ENCODE results near the gene CFAP20DC. TPM values are rescaled to one million over a fixed set of nuclear protein-coding genes. Genes with fewer than 3 reads are reported as not detected.

The CFAP20DC gene
- total and polyA plus RNA-seq, 2 of the 8 experiments (the other 6 are each of a cell fraction or from before 2014, with no cell fraction given) = 2.2 to 2.8 TPM

GRCh38 chr3:58837141-58837843, 212.5 kb downstream of the CFAP20DC start:
- no peak overlapping the region for H2AK5ac ChIP-seq (ENCODE audit: low read depth, low read length)
- WGBS, 2 experiments (ENCODE audit: extremely low coverage in 1 of 2, insufficient coverage in 1 of 2, insufficient read length in 1 of 2, insufficient replicate concordance in 2 of 2, low coverage in 1 of 2, low lambda C conversion rate in 2 of 2, missing lambda C conversion rate in 1 of 2) = 88% methylated on average over 3 of the region's 3 CpGs; no CpG with 5 or more reads in 1 of the 2 experiments
- no peak overlapping the region for H3K4ac ChIP-seq (replicated peaks; ENCODE audit: insufficient read length, low read depth, low read length)
- H3K23me2 ChIP-seq (ENCODE audit: low read depth, low read length) = no peaks in the 10 kb centered on the region
- H4K91ac ChIP-seq (replicated peaks; ENCODE audit: insufficient read length, low read length) = no peak overlapping the region
- DNase-seq (ENCODE audit: low read depth in 1 of 2, low spot score in 2 of 2) (no peak), FAIRE-seq (no peak)
- H2BK15ac ChIP-seq (ENCODE audit: low read length) = no peak overlapping the region
- TF ChIP-seq CBX5 (IDR thresholded peaks at IDR 0.05; ENCODE audit: low read depth, low read length) (no peak), SIRT6 (IDR thresholded peaks at IDR 0.05; ENCODE audit: low read length) (no peak), GTF2F1 (IDR thresholded peaks at IDR 0.05; ENCODE audit: borderline replicate concordance, low read depth, low read length) (no peak), TBP (IDR thresholded peaks at IDR 0.05; ENCODE audit: low read depth, low read length) (no peak), BCL11A (IDR thresholded peaks at IDR 0.05; ENCODE audit: low read depth in 2 of 2, low read length in 2 of 2) (no peak), SP1 (IDR thresholded peaks at IDR 0.05; ENCODE audit: low read depth, low read length) (no peak), BRCA1 (IDR thresholded peaks at IDR 0.05; ENCODE audit: low read depth, low read length) (no peak)
- TF ChIP-seq, protein P1, sequence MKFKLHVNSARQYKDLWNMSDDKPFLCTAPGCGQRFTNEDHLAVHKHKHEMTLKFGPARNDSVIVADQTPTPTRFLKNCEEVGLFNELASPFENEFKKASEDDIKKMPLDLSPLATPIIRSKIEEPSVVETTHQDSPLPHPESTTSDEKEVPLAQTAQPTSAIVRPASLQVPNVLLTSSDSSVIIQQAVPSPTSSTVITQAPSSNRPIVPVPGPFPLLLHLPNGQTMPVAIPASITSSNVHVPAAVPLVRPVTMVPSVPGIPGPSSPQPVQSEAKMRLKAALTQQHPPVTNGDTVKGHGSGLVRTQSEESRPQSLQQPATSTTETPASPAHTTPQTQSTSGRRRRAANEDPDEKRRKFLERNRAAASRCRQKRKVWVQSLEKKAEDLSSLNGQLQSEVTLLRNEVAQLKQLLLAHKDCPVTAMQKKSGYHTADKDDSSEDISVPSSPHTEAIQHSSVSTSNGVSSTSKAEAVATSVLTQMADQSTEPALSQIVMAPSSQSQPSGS (IDR thresholded peaks at IDR 0.05; ENCODE audit: low read length) = no peak
- H3K56ac ChIP-seq (replicated peaks; ENCODE audit: insufficient read length, low read depth, low read length) = no peak overlapping the region
- ChIA-PET CTCF (ENCODE audit: partially characterized antibody) (interaction anchor here (1.0 to 1.7 kb wide), 3 partner anchors 9 to 22 kb away, joined by 3 to 12 read pairs (median 4); no protein-coding TSS in a partner anchor), POLR2A (ENCODE audit: partially characterized antibody) (interaction anchor here (1.1 kb wide), 1 partner anchor 9 kb away, joined by 3 read pairs; no protein-coding TSS in a partner anchor)
- no peak overlapping the region for H3K18ac ChIP-seq (ENCODE audit: extremely low read depth, low read length)
- H4K5ac ChIP-seq (ENCODE audit: insufficient read length, low read depth, low read length) = no peak overlapping the region
- H2AFZ ChIP-seq (ENCODE audit: low read length) = no peak overlapping the region
- no peaks in the 10 kb centered on the region for H3K79me2 ChIP-seq (ENCODE audit: control insufficient read depth in 1 of 2, insufficient read depth in 2 of 2, low read length in 2 of 2)
- no peak overlapping the region for H3K4me3 ChIP-seq (ENCODE audit: extremely low read depth in 1 of 4, insufficient read depth in 2 of 4, low read depth in 3 of 4, low read length in 4 of 4)
- no peaks in the 10 kb centered on the region for H3K4me1 ChIP-seq (replicated peaks in 1 of 4; ENCODE audit: control insufficient read depth in 3 of 4, insufficient read depth in 4 of 4, low read length in 3 of 4)
- H3K9ac ChIP-seq (replicated peaks in 1 of 4; ENCODE audit: extremely low read depth in 1 of 4, low read depth in 3 of 4, low read length in 3 of 4) = no peak overlapping the region
- H2BK20ac ChIP-seq (ENCODE audit: low read length) = no peak overlapping the region
- H3K27me3 ChIP-seq (replicated peaks in 1 of 4; ENCODE audit: control insufficient read depth in 3 of 4, extremely low read depth in 1 of 4, insufficient read depth in 3 of 4, low read length in 3 of 4) = no peaks in the 10 kb centered on the region
- no peak overlapping the region for H3K4me2 ChIP-seq (ENCODE audit: insufficient read depth in 1 of 2, low read depth in 2 of 2, low read length in 2 of 2)
- no peaks in the 10 kb centered on the region for H4K20me1 ChIP-seq (replicated peaks in 1 of 2; ENCODE audit: control insufficient read depth in 1 of 2, insufficient read depth in 2 of 2, low read length in 2 of 2)
- H3K36me3 ChIP-seq (ENCODE audit: control insufficient read depth in 2 of 4, insufficient read depth in 4 of 4, low read length in 3 of 4) = no peaks in the 10 kb centered on the region
- no peak overlapping the region for H3K14ac ChIP-seq (ENCODE audit: insufficient read length)
- no peak overlapping the region for H4K8ac ChIP-seq (ENCODE audit: extremely low read depth, insufficient read depth, low read length)
- H2BK120ac ChIP-seq (replicated peaks; ENCODE audit: low read depth, low read length) = no peak overlapping the region
- H2BK12ac ChIP-seq (ENCODE audit: low read depth, low read length) = no peak overlapping the region
- H3K79me1 ChIP-seq (ENCODE audit: low read depth, low read length) = no peaks in the 10 kb centered on the region; the same call in 1 of the 2 replicates
- H3K23ac ChIP-seq (ENCODE audit: insufficient read length) = no peak overlapping the region
- H3K9me3 ChIP-seq (ENCODE audit: insufficient read depth in 2 of 2, low read depth in 1 of 2, low read length in 1 of 2) = no peaks in the 10 kb centered on the region
- no peak overlapping the region for H3K27ac ChIP-seq (ENCODE audit: low read depth, low read length)
- H2BK5ac ChIP-seq (ENCODE audit: low read depth, low read length) = no peak overlapping the region

All from H1 (cell line).